HepG2 (cell line): ENCODE results near the gene ATG13. TPM values are rescaled to one million over a fixed set of nuclear protein-coding genes. Genes with fewer than 3 reads are reported as not detected.
A peak's percentile ranks its signal among the peaks of the same experiment; 100 is the strongest.

Source experiments
- ATAC-seq: fragments of 200-7000 bp; cut with Tn5 transposase; 3 replicates; pipeline ENCODE4 v1.9.1; 2020; ENCODE audit warnings: mild to moderate bottlenecking, moderate library complexity
- BruUV-seq: library from RNA; stranded (reverse); fragments of 400-500 nt; replicated peaks from 2 replicates; lab custom pipeline; 2021; lab: Mats Ljungman, UMichigan
- CTCF ChIA-PET: fragments of 300-600 bp; formaldehyde crosslinking; extraction: SDS; loops from one replicate; lab custom pipeline; 2021; ENCODE audit warnings: low total read pairs, inconsistent platforms, low intra/inter-chr PET ratio; lab: Yijun Ruan, JAX
- POLR2A ChIA-PET: fragments of 350-600 bp; sonication (Branson Sonifier 250); formaldehyde crosslinking; loops from one replicate; lab custom pipeline; 2020; ENCODE audit warnings: antibody characterized with exemption, inconsistent platforms; lab: Yijun Ruan, JAX
- DNase-seq: peaks from one replicate; pipeline ENCODE4 v3.0.0-alpha.2; 2015; ENCODE audit warnings: low spot score
- FAIRE-seq: peaks from 3 replicates; lab custom pipeline; 2011; peaks lifted over from hg19 to GRCh38; lab: Jason Lieb, UNC
- H2AFZ ChIP-seq: one replicate; pipeline ENCODE4 v1.6.1; 2011; ENCODE audit warnings: low read length, inconsistent platforms
- H3K27ac ChIP-seq: fragments of 300-600 bp; 3 replicates; pipeline ENCODE4 v1.8.0; 2011; ENCODE audit warnings: mixed run types, mild to moderate bottlenecking, mixed read lengths, low read length, inconsistent platforms; ENCODE audit not compliant: insufficient read depth; ENCODE audit errors: extremely low read length
- H3K27me3 ChIP-seq, 2 experiments: fragments of 200-600 bp in 1 of 2; 2 replicates in 1 of 2; 3 replicates in 1 of 2; pipeline versions ENCODE4 v1.6.0 to v1.8.0; 2011; ENCODE audit warnings: low read length in 2 of 2, mild to moderate bottlenecking in 2 of 2, moderate library complexity in 2 of 2, inconsistent platforms in 1 of 2; ENCODE audit not compliant: insufficient read depth in 2 of 2, control insufficient read depth in 1 of 2
- H3K36me3 ChIP-seq, 2 experiments: fragments of 200-600 bp in 1 of 2; replicated peaks in 1 of 2; 2 replicates in 1 of 2; 3 replicates in 1 of 2; pipeline versions ENCODE4 v1.5.1 to v1.8.0; 2011; ENCODE audit warnings: low read length in 2 of 2, inconsistent platforms in 1 of 2; ENCODE audit not compliant: insufficient read depth in 2 of 2, control insufficient read depth in 1 of 2
- H3K4me1 ChIP-seq: 2 replicates; pipeline ENCODE4 v1.5.1; 2012; ENCODE audit warnings: low read length, inconsistent platforms; ENCODE audit not compliant: insufficient read depth
- H3K4me2 ChIP-seq: 2 replicates; pipeline ENCODE4 v1.6.0; 2011; ENCODE audit warnings: low read depth, low read length, inconsistent platforms
- H3K4me3 ChIP-seq, 3 experiments: fragments of 200-600 bp in 1 of 3; sonication (generic), shearing (Covaris generic) in 1 of 3; replicated peaks in 1 of 3; 2 replicates each; pipeline ENCODE4 v1.5.1; 2011 to 2016; ENCODE audit warnings: low read length in 3 of 3, inconsistent platforms in 2 of 3, low read depth in 2 of 3, mild to moderate bottlenecking in 2 of 3, control low read depth in 1 of 3, mixed read lengths in 1 of 3; ENCODE audit not compliant: insufficient read depth in 1 of 3
- H3K79me2 ChIP-seq: one replicate; pipeline ENCODE4 v1.6.1; 2011; ENCODE audit warnings: low read length, inconsistent platforms; ENCODE audit not compliant: insufficient read depth
- H3K9ac ChIP-seq: 2 replicates; pipeline ENCODE4 v1.6.0; 2011; ENCODE audit warnings: mild to moderate bottlenecking, low read depth, low read length, inconsistent platforms; ENCODE audit not compliant: insufficient read depth
- H3K9me3 ChIP-seq: 2 replicates; pipeline ENCODE4 v1.5.1; 2012; ENCODE audit warnings: mild to moderate bottlenecking, low read length
- H4K20me1 ChIP-seq: 2 replicates; pipeline ENCODE4 v1.6.0; 2011; ENCODE audit warnings: inconsistent platforms, mild to moderate bottlenecking, low read length, moderate library complexity; ENCODE audit not compliant: insufficient read depth
- ATRX ChIP-seq: sonication (generic); formaldehyde crosslinking; IDR thresholded peaks from 2 replicates; pipeline ENCODE4 v1.4.0; 2020; ENCODE audit warnings: missing genetic modification reagents, borderline replicate concordance
- DNMT1 ChIP-seq: sonication (generic); formaldehyde crosslinking; IDR thresholded peaks from 2 replicates; pipeline ENCODE4 v1.5.1; 2020; ENCODE audit warnings: mild to moderate bottlenecking, missing genetic modification reagents
- ISL2 ChIP-seq: sonication (generic); formaldehyde crosslinking; IDR thresholded peaks from 2 replicates; pipeline ENCODE4 v1.5.0; 2020; ENCODE audit warnings: missing genetic modification reagents
- KDM5A ChIP-seq: fragments of 200-600 bp; sonication (generic); IDR thresholded peaks from 2 replicates; pipeline ENCODE4 v1.7.0; 2018; ENCODE audit warnings: antibody characterized with exemption, mild to moderate bottlenecking, low read length, borderline replicate concordance
- MAFK ChIP-seq, 2 experiments: IDR thresholded peaks in 1 of 2; conservative IDR thresholded peaks in 1 of 2; 2 replicates each; pipeline ENCODE4 v1.6.1; 2011; ENCODE audit warnings: improper control_type of control experiment in 2 of 2, low read length in 2 of 2
- MED1 ChIP-seq: sonication (generic); formaldehyde crosslinking; IDR thresholded peaks from 2 replicates; pipeline ENCODE4 v1.4.0; 2020; ENCODE audit warnings: missing genetic modification reagents
- NFE2 ChIP-seq: sonication (generic); formaldehyde crosslinking; IDR thresholded peaks from 2 replicates; pipeline ENCODE4 v1.4.0; 2020; ENCODE audit warnings: missing genetic modification reagents
- NFE2L2 ChIP-seq: fragments of 150-350 bp; IDR thresholded peaks from 2 replicates; pipeline ENCODE4 v1.6.1; 2014; ENCODE audit warnings: low read length
- RBM22 ChIP-seq: fragments of 200-400 bp; formaldehyde crosslinking; optimal IDR thresholded peaks from 2 replicates; pipeline ENCODE3; 2017; ENCODE audit warnings: mild to moderate bottlenecking, low read length, moderate library complexity
- ZBTB14 ChIP-seq: sonication (generic); formaldehyde crosslinking; IDR thresholded peaks from 2 replicates; pipeline ENCODE4 v1.4.0; 2020; ENCODE audit warnings: missing genetic modification reagents
- ZNF143 ChIP-seq: sonication (generic); formaldehyde crosslinking; IDR thresholded peaks from 2 replicates; pipeline ENCODE4 v1.4.0; 2020; ENCODE audit warnings: missing genetic modification reagents
- ZNF670 ChIP-seq: sonication (generic); formaldehyde crosslinking; IDR thresholded peaks from 2 replicates; pipeline ENCODE4 v1.8.0; 2022; ENCODE audit warnings: mild to moderate bottlenecking, missing genetic modification reagents, borderline replicate concordance
- ZNF775 ChIP-seq: sonication (generic); formaldehyde crosslinking; IDR thresholded peaks from 2 replicates; pipeline ENCODE4 v1.4.0; 2020; ENCODE audit warnings: missing genetic modification reagents, mild to moderate bottlenecking, moderate library complexity, borderline replicate concordance
- WGBS: methylation state at CpG from one replicate; pipeline ENCODE4 v1.1.6; 2017; ENCODE audit warnings: low lambda C conversion rate; 5-methylcytosine and 5-hydroxymethylcytosine counted together
- in situ Hi-C: cut with HindIII; loops from 2 replicates; pipeline ENCODE4 v1.10.0; 2017; ENCODE audit warnings: low pct_unique_long_range_greater_than_20kb; ENCODE audit not compliant: extremely low pct_ligation_motif_present
- intact Hi-C: fragments of 100-400 bp; cut with micrococcal nuclease; formaldehyde crosslinking; loops from one replicate; pipeline ENCODE4 v1.10.0; 2022; ENCODE audit not compliant: unreplicated experiment
- polyA plus RNA-seq, 8 experiments: library from polyadenylated mRNA; depleted of rRNA in 3 of 8; stranded (reverse) in 7 of 8; unstranded in 1 of 8; fragments of >200 nt; fragmentation: Illumina TruSeq in 4 of 8; extraction: Trizol in 4 of 8; gene quantifications; 2 replicates each; pipeline versions ENCODE4 v1.2.1 to v1.2.3, GENCODE V29; 2011 to 2016; ENCODE audit warnings: low read depth in 4 of 8, missing spikeins in 1 of 8, mixed read lengths in 1 of 8; ENCODE audit not compliant: insufficient read depth in 1 of 8
- total RNA-seq, 5 experiments: library from RNA; depleted of rRNA; stranded (reverse); fragments of >200 nt; fragmentation: Illumina TruSeq; extraction: Trizol; gene quantifications; 2 replicates each; pipeline ENCODE4 v1.2.3, GENCODE V29; 2016; ENCODE audit warnings: low read depth in 1 of 5
- TF ChIP-seq, protein P1 (sequence below): sonication (generic); formaldehyde crosslinking; IDR thresholded peaks from 2 replicates; pipeline ENCODE4 v1.8.1; 2022; ENCODE audit warnings: low read depth, mild to moderate bottlenecking, missing genetic modification reagents

ATG13 gene
- total and polyA plus RNA-seq, 2 of the 13 experiments (the other 11 are each of a cell fraction or from before 2014, with no cell fraction given) = 55.0 to 77.3 TPM

- peaks cover 12 to 29% of the 10 kb centered on the region in 2 experiments for H3K36me3 ChIP-seq
- TF ChIP-seq ZNF775 (CRISPR knock-in tag) (no peak), NFE2 (CRISPR knock-in tag) (no peak), MAFK (conservative IDR thresholded peaks at IDR 0.05 in 1 of 2, IDR thresholded peaks at IDR 0.05 in 1 of 2; ENCODE audit: low read length in 2 of 2) (no peak)
- no peak overlapping the region for H3K9ac ChIP-seq
- ChIA-PET POLR2A (interaction anchor here (1.4 to 2.8 kb wide), 3 partner anchors 8 to 27 kb away, joined by 4 to 17 read pairs (median 4); partner anchors contain the start of genes ARHGAP1, F2 and ZNF408), CTCF (no interaction called here)
- H3K4me1 ChIP-seq = peaks cover 62% of the 10 kb centered on the region
- 96% methylated on average over 4 of the region's 4 CpGs for WGBS
- no peak overlapping the region for H3K4me3 ChIP-seq
- H3K79me2 ChIP-seq = peaks cover under 1% of the 10 kb centered on the region
- H3K27me3 ChIP-seq = no peaks in the 10 kb centered on the region
- no peaks in the 10 kb centered on the region for H3K9me3 ChIP-seq
- in situ Hi-C loops = loop anchor here (5.0 kb wide), 1 partner anchor 35 kb away; no protein-coding TSS in a partner anchor
- H3K27ac ChIP-seq = peak overlapping the region; percentile 21
- no peak overlapping the region for H2AFZ ChIP-seq
- H4K20me1 ChIP-seq = no peaks in the 10 kb centered on the region
- DNase-seq (no peak), ATAC-seq (no peak), FAIRE-seq (no peak)
- H3K4me2 ChIP-seq = no peak overlapping the region
- intact Hi-C loops = no loop called here
- BruUV-seq = no TSS peak
Measured at GRCh38 chr11:46692450-46692849, 75.1 kb downstream of the ATG13 start.

DNA sequence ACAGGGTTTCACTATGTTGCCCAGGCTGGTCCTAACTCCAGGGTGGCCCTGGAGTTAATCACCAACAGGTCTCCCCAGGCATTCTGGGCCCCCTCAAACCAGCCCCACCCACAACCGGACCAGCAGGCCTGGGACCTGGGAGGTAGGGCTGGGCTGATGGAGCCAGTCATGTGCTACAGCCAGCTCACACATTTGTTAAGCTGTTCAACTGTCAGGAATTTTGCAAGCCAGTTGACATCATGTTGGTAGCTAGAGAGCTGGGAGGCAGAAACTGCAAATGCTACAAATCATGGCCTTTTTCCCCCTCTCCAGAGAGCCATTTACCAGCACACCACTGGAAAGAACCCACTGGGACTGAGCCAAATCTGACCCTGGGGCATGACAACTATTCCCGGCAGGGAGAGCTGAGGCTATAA is 76.3 kb downstream of the ATG13 start:
- POLR2A ChIA-PET = interaction anchor here (3.6 kb wide), 1 partner anchor 26 kb away, joined by 29 read pairs; the partner anchor contains the start of gene F2
- CTCF ChIA-PET = no interaction called here
- intact Hi-C loops = no loop called here
- TF ChIP-seq ATRX (CRISPR knock-in tag) (no peak), NFE2L2 (no peak), ZBTB14 (CRISPR knock-in tag) (no peak), ISL2 (CRISPR knock-in tag) (no peak), DNMT1 (CRISPR knock-in tag) (no peak), MED1 (CRISPR knock-in tag) (no peak), KDM5A (no peak), ZNF143 (CRISPR knock-in tag) (no peak), ZNF670 (CRISPR knock-in tag) (no peak), RBM22 (no peak)
- TF ChIP-seq, protein P1, sequence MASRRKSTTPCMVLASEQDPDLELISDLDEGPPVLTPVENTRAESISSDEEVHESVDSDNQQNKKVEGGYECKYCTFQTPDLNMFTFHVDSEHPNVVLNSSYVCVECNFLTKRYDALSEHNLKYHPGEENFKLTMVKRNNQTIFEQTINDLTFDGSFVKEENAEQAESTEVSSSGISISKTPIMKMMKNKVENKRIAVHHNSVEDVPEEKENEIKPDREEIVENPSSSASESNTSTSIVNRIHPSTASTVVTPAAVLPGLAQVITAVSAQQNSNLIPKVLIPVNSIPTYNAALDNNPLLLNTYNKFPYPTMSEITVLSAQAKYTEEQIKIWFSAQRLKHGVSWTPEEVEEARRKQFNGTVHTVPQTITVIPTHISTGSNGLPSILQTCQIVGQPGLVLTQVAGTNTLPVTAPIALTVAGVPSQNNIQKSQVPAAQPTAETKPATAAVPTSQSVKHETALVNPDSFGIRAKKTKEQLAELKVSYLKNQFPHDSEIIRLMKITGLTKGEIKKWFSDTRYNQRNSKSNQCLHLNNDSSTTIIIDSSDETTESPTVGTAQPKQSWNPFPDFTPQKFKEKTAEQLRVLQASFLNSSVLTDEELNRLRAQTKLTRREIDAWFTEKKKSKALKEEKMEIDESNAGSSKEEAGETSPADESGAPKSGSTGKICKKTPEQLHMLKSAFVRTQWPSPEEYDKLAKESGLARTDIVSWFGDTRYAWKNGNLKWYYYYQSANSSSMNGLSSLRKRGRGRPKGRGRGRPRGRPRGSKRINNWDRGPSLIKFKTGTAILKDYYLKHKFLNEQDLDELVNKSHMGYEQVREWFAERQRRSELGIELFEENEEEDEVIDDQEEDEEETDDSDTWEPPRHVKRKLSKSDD = no peak

More for the DNA sequence above, 76.3 kb downstream of the ATG13 start:
- WGBS = no CpG with 5 or more reads among the region's 2 CpGs
- no peak for FAIRE-seq
- Histone ChIP-seq H3K79me2 (peaks cover 5% of the 10 kb centered on the region), H3K9ac (no peak overlapping the region), H3K9me3 (no peaks in the 10 kb centered on the region), H3K4me1 (peaks cover 74% of the 10 kb centered on the region), H3K27ac (peak overlapping the region; percentile 13), H3K4me3 (no peak overlapping the region), H4K20me1 (no peaks in the 10 kb centered on the region), H3K4me2 (no peak overlapping the region), H3K36me3 (peaks cover 7 to 17% of the 10 kb centered on the region in 2 experiments; a peak in 4 of 5 replicates), H3K27me3 (no peaks in the 10 kb centered on the region), H2AFZ (no peak overlapping the region)
- in situ Hi-C loops = loop anchor here (5.0 kb wide), 1 partner anchor 34 kb away; no protein-coding TSS in a partner anchor
- no peak for ATAC-seq
- DNase-seq = no peak
- no TSS peak for BruUV-seq
